Fibroblast of mammary gland (primary cell): ENCODE measurements around the gene TIMM29.

Experiments
- DNase-seq: peaks from one replicate; pipeline ENCODE4 v3.0.0-alpha.2; 2010; ENCODE audit warnings: low read depth
- H3K4me3 ChIP-seq: 2 replicates; pipeline ENCODE4 v1.5.1; 2011; ENCODE audit warnings: low read depth, mild to moderate bottlenecking, low read length, moderate library complexity; ENCODE audit not compliant: control insufficient read depth
- CTCF ChIP-seq: conservative IDR thresholded peaks from 2 replicates; pipeline ENCODE4 v1.5.1; 2011; ENCODE audit warnings: low read depth, low read length, inconsistent platforms; ENCODE audit not compliant: control insufficient read depth, insufficient read depth

Gene TIMM29

GRCh38 chr19:10896851-10897526, 31.6 kb upstream of the TIMM29 start:
- no peak for TF ChIP-seq CTCF
- H3K4me3 ChIP-seq, result no peak overlapping the region
- DNase-seq, result no peak

DNA sequence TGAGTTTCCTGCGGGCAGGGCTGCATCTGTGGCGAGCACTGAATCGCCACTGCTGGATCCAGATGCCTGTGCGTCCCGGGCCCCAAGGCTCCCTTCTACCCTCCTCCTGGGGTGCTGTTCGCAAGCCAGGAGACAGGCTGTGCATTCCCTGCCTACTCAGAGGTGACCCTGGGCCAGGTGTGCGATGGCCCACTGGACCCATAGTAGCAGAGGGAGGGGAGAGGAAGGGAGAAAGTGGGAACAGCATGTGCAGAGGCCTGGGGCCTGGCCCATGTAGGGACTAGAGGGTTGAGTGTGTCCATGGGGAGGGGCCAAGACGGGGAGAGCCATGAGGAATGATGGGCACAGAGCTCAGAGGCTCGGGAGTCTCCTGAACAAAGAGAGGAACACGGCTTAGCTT, 30.0 kb upstream of the TIMM29 start:
- no peak for TF ChIP-seq CTCF
- no peak overlapping the region for H3K4me3 ChIP-seq
- no peak for DNase-seq

DNA sequence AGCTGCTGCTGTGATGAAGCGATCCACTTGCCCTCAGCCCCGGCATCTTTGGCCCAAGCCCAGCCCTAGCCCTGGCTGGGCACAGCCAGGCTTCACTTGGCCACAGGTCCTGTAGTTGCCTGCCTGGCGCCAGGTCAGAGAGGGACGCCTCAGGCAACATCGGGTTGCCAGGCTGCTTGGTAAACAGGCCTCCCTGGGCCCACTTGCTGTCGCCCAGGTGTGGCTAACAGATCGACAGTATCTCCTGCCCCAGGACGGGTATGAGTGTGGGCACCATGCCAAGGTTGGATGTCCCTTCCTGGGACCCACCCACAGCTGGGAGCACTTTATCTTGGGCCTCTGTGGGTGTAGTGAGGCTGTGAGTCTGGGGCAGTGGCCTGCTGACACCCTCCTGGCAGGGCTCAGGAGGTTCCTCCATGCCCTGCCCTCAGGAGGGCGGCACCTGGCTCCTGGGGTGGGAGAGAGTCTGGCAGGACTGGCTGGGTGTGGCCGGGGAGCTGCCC, 29.4 kb upstream of the TIMM29 start:
- DNase-seq, result no peak
- H3K4me3 ChIP-seq, result no peak overlapping the region
- TF ChIP-seq CTCF, result no peak

DNA sequence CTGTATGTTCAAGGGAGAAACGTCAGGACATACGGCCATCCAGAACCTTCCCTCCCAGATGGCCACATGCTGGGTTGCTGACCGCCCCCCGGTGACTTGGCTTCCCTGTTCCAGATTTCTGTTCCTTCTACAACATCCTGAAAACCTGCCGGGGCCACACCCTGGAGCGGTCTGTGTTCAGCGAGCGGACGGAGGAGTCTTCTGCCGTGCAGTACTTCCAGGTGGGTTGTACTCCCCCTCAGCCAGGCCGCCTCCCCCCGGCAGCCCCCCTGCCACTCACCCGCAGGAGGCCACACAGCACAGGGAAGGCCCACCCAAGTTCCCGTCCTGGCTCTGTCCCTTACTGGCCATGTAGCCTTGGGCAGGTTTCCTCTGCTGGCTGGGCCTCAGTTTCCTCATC, 20.7 kb upstream of the TIMM29 start:
- no peak for TF ChIP-seq CTCF
- no peak for DNase-seq
- no peak overlapping the region for H3K4me3 ChIP-seq

DNA sequence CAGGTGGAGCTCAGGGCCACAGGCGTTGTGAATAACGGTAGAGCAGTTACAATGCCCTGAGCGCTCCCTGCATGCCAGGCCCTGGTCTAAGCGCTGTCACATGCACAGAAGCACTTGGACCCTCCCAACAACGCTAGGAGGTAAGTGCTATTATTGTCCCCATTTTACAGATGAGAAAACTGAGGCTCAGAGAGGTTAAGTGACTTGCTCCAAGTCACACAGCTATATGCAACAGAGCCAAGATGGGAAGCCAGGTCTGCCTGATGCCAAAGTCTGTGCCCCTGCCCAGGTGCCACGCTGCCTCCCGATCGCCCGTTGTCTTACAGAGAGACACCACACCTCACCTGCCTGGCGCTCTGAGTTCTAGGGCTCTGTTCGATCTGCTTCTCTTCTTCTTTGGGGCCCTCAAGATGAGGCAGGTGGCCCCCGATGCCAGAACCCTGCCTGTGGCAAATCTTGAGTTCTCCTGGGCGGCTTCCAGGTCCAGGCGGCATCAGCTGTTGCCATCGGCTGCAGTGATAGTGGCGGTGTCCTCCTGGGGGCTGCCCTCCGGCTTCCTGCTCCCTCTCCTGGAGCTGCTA, 20.1 kb upstream of the TIMM29 start:
- DNase-seq, result no peak
- TF ChIP-seq CTCF, result no peak
- no peak overlapping the region for H3K4me3 ChIP-seq

- TF ChIP-seq CTCF, result no peak
- no peak for DNase-seq
- no peak overlapping the region for H3K4me3 ChIP-seq
Measured at GRCh38 chr19:10911579-10912363, 16.8 kb upstream of the TIMM29 start.
